Stomach (tissue), 4 donors: Measurements from ENCODE around the gene MYRIP.

ENCODE experiments used
- CTCF ChIP-seq, 7 experiments: fragments of 450-650 bp in 4 of 7; fragments of 200-600 bp in 3 of 7; sonication (generic) in 3 of 7; IDR thresholded peaks; one replicate each; pipeline ENCODE4 v1.5.1; 2016 to 2019; ENCODE audit warnings: antibody characterized with exemption in 7 of 7, control low read depth in 2 of 7, mild to moderate bottlenecking in 1 of 7
- POLR2A ChIP-seq, 4 donors: fragments of 450-650 bp; IDR thresholded peaks; one replicate each; pipeline ENCODE4 v1.6.1; 2016; ENCODE audit warnings: antibody characterized with exemption in 4 of 4, control low read depth in 2 of 4, mild to moderate bottlenecking in 1 of 4, moderate library complexity in 1 of 4
- POLR2AphosphoS5 ChIP-seq, 3 donors: sonication (generic); formaldehyde crosslinking; IDR thresholded peaks; one replicate each; pipeline ENCODE4 v1.6.1; 2016; ENCODE audit warnings: antibody characterized with exemption in 3 of 3

- TF ChIP-seq POLR2A (IDR thresholded peaks at IDR 0.05) (no peak), POLR2AphosphoS5 (IDR thresholded peaks at IDR 0.05) (no peak), CTCF (IDR thresholded peaks at IDR 0.05) (no peak)
Observed at GRCh38 chr3:39933986-39934693, 124.7 kb downstream of the MYRIP start.
